SKM-1 (cell line): ENCODE results near the gene ABCA7.
"Not testable (repeated sequence)": the region's sequence is repeated elsewhere in the genome, so short reads cannot be mapped to it uniquely, and the experiment has no call there.

Experiments used
- DNase-seq: peaks from one replicate; lab custom pipeline; 2025; ENCODE audit not compliant: unreplicated experiment; lab: John Stamatoyannopoulos, UW

ABCA7 gene

DNA sequence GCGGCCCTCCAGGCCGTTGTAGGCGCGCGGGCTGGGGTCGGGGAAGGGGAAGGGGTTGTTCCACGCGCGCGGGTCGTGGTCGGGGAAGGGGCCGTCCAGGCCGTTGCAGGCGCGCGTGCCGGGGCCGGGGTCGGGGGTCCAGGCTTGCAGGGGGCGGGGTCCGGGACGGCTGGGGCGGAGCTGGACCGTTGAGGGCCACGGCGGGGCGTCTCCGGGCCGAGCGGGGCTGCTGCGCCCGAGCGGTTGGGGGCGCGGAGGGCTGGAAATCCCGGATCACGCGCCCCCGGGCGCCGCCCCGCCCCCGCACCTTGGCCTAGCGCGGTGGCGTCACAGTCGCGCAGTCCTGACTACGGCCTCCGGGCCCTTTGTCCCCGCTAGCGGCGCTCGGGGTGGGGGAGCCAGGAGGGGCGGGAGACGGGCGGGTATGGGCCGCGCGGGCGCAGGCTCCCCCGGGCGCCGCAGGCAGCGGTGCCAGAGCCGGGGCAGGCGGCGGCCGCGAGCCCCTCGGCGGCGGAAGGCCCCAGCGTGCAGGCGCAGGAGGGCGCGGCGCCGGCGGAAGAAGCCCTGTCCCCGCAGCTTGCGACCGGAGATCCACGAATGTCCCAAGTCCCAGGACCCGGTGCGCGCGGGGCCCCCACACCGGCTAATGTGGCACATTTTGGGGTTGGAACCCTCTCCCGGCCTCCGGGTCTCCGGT, 64.6 kb downstream of the ABCA7 start:
- DNase-seq, result peak; percentile 19

DNA sequence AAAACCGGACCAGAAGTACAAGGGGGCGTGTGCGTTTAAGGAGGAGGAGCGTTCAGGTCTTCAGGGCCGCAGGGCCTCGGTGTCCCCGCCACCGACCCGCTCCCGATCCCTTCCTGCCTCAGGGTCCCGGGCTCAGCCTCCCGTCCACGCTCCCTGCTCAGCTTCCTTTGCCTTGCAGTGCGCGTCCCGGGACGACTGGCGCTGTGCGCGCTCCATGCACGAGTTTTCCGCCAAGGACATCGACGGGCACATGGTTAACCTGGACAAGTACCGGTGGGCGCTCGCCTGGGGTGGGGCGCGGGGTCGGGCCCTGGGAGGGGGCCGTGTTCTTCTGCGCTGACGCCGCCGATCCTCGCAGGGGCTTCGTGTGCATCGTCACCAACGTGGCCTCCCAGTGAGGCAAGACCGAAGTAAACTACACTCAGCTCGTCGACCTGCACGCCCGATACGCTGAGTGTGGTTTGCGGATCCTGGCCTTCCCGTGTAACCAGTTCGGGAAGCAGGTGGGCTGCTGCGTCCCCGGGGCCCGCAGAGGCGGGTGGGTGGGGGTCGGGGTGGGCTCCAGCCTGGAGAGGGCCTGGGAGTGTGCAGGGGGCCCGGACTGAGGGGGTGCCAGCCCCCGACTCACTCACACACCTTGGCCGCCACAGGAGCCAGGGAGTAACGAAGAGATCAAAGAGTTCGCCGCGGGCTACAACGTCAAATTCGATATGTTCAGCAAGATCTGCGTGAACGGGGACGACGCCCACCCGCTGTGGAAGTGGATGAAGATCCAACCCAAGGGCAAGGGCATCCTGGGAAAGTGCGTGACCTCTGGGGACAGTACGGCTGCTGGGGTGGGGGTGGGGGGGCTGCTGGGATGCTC, 65.3 kb downstream of the ABCA7 start:
- no peak for DNase-seq

DNA sequence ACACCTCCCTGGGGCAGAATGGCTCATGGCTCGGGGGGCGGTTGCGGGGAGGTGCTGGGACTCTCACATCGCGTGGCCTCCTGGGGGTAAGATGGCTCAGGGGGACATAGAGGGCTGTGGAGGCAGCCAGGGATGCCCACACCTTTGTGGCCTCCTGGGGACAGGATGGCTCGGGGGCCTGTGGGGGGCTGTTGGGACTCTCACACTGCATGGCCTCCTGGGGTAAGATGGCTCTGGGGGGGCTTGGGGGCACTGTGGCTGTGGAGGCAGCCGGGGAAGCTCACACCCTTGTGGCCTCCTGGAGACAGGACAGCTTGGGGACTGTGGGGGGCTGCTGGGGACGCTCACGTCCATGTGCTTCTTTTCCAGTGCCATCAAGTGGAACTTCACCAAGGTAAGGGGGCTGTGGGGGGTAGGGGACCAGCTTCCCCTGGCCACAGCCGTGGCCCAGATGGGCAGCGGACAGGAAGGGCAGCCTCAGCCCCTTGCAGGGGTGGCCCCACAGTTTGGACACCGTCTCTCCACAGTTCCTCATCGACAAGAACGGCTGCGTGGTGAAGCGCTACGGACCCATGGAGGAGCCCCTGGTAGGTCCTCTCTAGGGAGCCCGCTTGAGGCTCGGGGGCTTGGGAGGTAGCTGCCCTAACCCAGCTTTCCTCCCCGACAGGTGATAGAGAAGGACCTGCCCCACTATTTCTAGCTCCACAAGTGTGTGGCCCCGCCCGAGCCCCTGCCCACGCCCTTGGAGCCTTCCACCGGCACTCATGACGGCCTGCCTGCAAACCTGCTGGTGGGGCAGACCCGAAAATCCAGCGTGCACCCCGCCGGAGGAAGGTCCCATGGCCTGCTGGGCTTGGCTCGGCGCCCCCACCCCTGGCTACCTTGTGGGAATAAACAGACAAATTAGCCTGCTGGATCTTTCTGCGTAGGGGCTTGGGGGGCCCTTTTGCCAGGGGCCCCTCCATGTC, 66.2 kb downstream of the ABCA7 start:
- DNase-seq, result no peak

DNA sequence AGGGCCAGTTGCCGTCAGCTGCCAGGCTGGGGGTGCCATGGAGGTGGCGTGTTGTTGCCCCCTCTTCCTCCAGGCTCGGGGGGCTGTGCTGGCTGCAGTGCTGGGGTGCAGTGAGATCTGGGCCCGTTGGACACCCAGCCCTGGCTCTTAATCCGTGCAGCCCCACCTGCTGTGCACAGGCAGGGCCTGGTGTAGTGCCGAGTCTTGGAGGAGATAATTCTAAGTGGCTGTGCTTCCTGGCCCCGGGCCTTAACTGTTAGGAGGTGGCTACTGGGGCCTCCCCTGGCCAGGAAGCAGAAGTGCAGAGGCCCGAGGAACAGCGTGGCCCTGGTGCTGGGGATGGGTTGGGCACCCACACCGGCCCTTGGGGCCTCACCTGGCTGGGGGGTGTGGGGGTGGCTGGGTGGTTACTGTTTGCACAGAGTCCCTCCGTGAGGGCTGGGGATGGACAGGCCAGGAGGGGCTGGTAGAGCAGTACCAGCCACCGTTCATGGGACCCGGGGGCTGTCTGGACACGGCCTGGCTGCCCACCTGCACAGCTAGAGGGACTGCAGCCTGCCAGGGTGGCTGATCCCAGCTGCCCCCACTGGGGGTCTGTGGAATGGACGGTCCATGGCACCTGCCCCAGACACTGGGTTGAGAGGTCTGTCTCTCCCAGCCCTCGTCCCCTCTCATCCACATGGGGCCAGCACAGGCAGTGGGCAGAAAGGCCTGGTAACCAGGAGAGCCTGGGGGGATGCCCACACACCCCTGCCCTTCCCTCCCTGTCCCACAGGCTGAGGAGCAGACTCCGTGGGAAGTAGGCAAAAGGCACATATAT, 67.1 kb downstream of the ABCA7 start:
- peak; percentile 32 for DNase-seq

DNA sequence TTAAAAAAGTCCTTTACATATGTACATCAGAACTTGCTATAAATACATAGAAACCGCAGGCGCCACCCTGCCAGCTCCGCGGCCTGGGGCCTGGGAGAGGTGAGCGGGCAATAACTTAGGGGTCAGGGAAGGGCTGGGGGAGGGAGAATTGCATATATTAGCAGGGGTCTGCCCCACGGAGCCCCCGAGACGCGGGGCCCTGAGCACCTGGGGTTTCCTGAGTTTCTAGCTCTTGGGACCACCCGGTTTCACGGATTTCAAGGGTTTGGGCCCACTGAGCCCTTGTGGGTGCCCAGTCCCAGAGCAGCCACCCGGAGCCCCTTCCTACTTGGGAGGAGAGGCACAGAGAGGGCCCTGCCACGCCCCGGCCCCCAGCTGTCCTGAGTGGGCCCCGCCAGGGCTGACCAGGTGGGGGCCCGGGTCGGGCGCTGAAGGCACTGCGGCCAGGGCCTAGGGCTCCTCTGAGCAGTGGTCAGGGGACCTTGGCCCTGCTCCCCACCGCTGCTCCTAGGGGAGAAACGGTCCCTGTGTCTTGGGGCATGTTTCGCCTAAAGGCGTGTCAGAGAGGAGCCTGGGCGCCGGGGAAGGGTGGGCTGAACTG, 67.9 kb downstream of the ABCA7 start:
- DNase-seq, result no peak

DNA sequence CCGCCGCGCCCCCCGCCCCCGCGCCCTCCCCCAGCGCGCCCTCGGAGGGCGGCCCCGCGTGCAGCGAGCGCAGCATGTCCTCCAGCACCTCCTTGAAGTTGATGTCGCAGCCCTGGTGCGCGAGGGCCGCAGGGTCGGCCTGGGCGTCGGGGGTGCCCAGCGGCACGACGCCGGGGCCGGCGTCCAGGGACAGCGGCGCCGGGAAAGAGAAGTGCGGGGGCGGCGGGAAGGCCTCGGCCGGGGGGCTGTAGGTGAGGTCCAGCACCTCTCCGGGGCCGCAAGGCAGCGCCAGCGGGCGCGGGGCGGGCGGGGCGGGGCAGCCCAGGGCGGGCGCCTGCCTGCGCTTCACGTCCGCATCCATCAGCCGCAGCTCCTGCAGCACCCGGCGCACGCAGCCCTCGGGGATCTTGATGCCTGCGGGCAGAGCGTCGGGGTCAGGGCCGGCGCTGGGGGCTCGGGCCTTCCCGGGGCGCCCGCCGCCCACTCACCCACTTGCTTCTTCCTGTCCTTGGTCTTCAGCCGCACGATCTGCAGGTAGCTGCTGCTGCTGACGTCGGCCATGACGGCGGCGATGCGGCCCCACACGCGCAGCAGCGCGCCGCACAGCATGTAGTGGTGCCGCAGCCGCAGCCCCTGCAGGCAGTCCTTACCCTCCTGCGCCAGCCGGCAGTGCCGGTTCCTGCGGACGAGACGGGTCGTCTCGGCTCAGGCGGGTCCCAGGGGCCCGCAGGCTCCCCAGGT, 68.6 kb downstream of the ABCA7 start:
- DNase-seq, result no peak

DNA sequence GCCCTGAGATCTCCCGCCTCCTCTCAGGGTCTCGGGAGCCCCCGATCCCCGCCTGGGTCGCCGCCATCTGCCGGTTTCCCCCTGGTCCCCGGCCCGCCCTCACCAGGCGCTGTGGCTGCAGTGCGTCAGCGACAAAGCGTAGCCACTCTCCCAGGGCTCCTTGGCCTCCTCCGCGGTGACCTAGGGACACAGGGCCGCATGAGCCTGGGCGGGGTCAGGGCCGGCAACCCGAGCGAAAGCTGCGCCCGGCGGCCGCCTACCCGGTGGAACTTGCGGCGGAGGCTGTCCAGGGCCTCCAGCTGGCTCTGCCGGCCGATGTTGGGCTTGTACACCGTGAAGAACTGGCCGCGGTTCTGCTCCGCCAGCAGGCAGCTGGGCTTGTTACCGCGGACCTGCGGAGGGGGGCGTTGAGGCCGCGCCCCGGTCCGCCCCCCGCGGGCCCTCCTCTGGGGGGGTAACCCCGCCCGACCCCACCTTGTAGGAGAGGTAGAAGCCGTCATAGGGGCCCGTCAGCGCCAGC, 69.2 kb downstream of the ABCA7 start:
- no peak for DNase-seq

DNA sequence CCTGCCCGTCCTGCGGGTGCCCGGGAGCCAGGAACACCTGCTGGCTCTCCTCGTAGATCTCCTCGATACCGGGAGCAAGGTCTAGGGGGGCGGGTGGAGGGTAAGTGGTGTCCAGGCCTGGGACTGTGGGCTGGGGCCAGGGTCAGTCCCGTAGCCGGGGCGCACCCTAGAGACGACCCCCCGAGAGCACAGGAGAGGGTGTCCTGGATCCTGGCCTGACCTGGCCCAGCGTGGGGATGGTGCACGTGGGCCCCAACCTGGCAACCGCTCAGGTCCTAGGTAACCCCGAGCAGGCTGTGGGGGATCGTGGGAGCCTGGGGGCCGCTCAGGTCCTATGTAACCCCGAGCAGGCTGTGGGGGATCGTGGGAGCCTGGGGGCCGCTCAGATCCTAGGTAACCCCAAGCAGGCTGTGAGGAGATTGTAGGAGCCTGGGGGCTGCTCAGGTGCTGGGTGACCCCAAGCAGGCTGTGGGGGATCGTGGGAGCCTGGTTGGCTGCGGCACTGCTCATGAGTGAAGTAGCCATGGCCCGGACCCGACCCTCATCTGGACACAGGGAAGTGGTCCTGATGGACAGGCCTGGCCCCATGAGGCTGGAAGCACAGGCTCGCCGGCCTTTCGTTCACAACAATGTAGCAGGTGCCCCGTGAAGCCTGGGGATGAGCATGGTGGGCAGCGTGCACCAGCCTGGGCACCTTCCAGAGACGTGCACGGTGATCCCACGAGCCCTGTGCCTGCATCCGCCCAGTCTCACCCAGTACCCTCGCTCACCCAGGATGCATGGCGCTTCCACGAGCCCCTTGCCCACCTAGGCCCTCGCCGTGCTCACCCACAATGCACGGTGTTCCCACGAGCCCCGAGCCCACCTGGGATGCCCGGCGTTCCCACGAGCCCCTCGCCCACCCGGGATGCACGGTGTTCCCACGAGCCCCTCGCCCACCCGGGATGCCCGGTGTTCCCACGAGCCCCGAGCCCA, 70.1 kb downstream of the ABCA7 start:
- DNase-seq, result no peak

DNA sequence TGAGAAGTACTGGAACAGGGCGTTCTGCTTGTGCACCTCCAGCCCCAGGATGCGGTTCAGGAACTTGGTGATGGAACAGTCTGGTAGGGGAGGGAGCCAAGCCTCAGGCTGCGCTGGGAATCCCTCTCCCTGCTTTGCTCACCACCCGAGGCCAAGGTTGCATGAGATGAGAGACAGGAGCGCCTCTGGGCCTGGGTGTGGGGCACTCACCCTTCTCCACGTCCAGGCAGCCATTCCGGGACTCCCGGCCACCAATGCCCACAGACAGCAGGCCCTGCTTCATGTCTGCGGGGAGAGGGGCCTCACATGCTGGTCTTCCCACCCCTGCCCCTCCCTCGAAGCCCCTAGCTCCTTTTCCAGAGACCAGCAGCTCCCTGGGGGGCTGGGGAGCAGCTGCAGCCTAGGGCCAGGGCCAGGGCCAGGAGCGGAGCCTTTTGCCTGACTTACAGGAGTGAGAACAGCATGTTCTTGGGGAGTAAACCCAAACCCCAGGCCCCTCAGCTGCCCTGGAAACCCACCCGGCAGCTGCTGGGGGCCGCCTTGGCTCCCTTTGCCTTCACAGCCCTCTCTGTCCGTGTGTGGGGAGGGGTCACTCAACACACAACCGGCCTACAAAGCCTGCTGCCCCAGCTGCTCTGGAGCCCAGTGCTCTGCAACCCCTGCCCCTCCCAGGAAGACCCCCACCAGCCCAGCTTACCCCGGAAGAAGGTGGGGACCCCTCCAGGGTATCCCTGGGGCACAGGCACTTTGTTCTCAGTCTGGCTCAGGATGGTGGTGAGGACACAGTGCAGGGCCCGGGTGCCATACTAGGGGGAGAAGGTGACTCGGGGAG, 71.1 kb downstream of the ABCA7 start:
- DNase-seq, result no peak

DNA sequence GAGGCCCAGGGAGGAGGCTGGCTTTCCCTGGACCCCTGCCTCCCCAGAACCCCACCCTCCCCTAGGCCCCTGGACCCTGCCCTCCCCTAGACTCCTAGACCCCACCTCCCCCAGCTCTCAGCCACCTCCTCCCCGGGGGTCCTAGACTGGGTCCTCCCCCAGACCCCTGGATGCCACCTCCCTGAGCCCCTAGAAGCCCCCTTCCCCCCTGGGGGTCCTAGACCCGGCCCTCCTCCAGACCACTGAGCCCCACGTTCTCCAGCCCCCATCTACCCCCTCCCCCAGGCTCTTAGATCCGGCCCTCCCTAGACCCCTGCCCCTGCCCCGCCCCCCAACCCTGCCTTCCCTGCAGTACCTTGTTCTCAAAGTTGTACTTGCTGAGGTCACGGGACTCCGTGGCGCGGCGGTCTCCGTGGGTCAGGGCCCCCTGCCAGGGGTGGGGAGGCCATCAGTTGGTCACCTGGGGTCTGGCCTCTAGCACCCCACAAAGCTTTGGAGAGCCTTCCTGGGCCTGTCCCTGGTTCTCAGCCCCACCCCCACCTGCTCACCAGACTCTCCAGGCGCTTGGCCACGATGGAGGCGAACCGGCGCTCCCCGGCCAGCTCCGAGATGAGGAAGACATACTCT, 71.8 kb downstream of the ABCA7 start:
- no peak for DNase-seq

DNA sequence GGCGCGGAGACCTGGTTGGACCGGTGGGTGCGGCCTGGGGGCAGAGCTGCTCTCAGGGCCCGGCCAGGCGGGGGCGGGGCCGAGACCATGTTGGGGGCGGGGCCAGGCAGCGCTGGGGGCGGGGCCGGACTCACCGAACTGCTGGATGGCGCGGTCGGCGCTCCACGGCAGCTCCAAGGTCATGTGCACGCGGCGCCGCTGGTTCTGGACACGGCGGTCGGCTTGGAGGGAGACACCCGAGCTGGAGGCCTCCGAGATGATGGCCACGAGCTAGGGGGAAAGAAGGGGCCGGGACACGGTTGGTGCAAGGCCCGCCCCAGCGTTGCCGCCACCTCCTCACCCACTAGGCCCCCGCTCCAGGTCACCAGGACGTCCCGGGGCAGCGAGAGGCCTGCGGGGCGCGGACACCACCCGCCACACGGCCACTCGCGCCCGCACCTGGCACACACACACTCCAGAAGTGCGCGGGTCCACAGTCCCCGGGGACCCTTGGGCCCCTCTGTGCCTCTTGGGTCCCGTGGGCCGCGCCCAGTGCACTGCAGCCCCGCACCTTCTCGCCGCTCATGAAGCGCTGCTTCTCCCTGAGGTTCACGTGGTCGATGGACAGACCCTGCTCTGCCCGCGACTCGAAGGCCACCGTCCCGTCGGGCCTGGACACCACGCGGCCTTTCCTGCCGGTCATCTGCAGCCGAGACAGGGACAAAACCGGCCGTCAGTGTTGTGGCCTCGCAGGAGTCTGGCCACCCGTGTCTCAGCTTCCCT, 72.5 kb downstream of the ABCA7 start:
- DNase-seq, result no peak

DNA sequence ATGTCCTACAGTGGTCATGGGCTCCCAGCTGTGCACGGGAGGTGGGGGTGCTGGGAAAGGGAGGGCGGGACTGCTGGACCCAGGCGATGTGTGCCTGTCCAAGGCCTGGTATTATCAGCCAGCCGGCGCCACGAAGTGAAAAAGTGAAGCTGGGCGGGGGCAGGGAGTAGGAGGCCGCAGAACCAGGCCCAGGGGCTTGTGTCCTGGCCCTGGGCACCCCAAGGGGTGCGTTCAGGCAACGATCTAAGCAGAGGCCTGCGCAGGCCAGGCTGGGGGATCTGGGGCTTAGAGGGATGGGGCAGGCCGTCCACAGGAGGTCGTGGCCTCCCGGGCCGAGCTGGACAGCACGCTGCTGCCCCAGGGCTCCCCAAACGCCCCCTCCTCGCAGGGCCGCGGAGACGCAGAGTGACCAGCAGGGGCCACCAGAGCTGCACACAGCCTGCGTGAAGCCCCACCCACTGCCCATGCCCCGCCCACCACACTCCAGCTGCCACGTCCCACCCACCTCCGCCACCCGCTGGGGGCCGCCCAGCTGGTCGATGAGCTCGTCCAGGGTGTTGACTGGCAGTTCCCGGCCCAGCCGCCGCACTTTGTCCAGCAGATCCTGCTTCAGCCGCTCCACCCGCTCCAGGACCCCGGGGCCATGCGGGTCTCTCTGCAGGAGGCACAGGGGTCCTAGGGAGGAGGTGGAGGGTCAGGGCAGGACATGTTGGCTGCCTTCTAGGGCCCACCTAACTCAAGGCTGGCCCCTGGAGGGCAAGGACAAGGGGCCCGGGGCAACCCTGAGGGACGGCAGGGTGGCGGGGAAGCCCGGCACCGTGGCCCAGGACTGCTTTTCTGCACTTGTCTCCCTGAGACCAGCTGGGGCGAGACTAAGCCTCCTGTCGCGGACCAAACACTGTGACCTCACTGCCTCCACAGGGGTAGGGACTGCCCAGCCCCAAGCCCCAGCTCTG, 73.4 kb downstream of the ABCA7 start:
- no peak for DNase-seq

DNA sequence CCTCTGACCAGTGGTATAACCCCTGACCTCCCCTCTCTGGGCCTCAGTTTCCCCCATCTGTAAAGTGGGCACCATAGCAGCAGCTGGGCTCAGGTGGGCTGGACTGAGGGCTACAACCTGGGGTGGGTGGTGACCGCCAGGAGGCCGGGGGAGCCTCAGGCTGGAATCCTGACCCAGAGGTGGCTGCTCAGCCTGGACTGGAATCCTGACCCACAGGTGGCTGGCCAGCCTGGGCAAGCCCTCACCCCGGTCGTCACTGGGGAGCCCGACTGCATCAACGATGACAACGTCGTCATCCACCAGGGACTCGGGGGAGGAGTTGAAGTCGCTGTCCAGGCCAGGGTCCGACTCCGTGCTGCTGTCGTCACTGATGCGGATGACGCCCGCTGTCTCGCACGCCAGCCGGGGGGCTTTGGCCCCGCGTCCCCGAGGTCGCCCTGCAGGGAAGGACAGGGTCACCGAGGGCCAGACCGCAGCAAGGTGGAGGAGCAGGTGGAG, 74.1 kb downstream of the ABCA7 start:
- DNase-seq, result no peak

DNA sequence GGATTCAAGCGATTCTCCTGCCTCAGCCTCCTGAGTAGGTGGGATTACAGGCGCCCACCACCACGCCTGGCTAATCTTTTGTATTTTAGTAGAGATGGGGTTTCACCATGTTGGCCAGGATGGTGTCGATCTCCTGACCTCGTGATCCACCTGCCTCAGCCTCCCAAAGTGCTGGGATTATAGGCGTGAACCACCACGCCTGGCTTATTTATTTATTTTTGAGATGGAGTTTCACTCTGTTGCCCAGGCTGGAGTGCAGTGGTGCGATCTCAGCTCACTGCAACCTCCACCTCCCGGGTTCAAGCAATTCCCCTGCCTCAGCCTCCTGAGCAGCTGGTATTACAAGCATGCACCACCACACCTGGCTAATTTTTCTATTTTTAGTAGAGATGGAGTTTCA, 74.8 kb downstream of the ABCA7 start:
- DNase-seq, result not testable (repeated sequence)
